ENCODE results near the gene ABCG2. TPM values are rescaled to one million over a fixed set of nuclear protein-coding genes. Genes with fewer than 3 reads are reported as not detected.

Gene ABCG2
- total RNA-seq, 1 experiment from 2014 or later: 0.44 TPM

- H3K9me3 ChIP-seq (ENCODE audit: control insufficient read depth in 1 of 2, insufficient read depth in 1 of 2, low read depth in 1 of 2, low read length in 2 of 2): no peaks in the 10 kb centered on the region
- H3K4me2 ChIP-seq (ENCODE audit: low read length): no peak overlapping the region
- TF ChIP-seq RAD21 (IDR thresholded peaks at IDR 0.05; ENCODE audit: low read depth) (peak; percentile 79), JUND (IDR thresholded peaks at IDR 0.05) (no peak), CTCF (IDR thresholded peaks at IDR 0.05 in 2 of 3, conservative IDR thresholded peaks at IDR 0.05 in 1 of 3; ENCODE audit: borderline replicate concordance in 1 of 3, insufficient read depth in 1 of 3, low read depth in 2 of 3, low read length in 2 of 3) (peak; percentile 49 to 58 (median 57); a peak in 5 of 6 replicates)
- H3K9me2 ChIP-seq (ENCODE audit: insufficient read depth): no peaks in the 10 kb centered on the region
- ChIA-PET RAD21 (ENCODE audit: low non-redundant PET in 1 of 2, low total read pairs in 2 of 2, uncharacterized antibody in 2 of 2, unreplicated experiment in 2 of 2) (interaction anchor here (1.0 to 1.2 kb wide), 2 partner anchors 157 kb away, joined by 5 to 6 read pairs; no protein-coding TSS in a partner anchor), POLR2A (no interaction called here), CTCF (interaction anchor here (0.6 to 2.6 kb wide), 7 partner anchors 22 to 462 kb away, joined by 3 to 42 read pairs (median 5); no protein-coding TSS in a partner anchor)
- no peaks in the 10 kb centered on the region for H3K4me1 ChIP-seq (ENCODE audit: control insufficient read depth in 1 of 2, insufficient read depth in 2 of 2, low read length in 2 of 2)
- no peaks in the 10 kb centered on the region for H4K20me1 ChIP-seq (ENCODE audit: insufficient read depth)
- ATAC-seq (peak; percentile 87), DNase-seq (ENCODE audit: low read depth, low spot score) (peak; percentile 23)
- peaks cover 0 to 19% of the 10 kb centered on the region in 2 experiments; a peak in 2 of 4 replicates for H3K36me3 ChIP-seq (ENCODE audit: control insufficient read depth in 1 of 2, insufficient read depth in 2 of 2, low read length in 2 of 2)
- no TSS peak for BruUV-seq (replicated peaks)
- no peak overlapping the region for H3K4me3 ChIP-seq (replicated peaks in 1 of 2; ENCODE audit: low read depth in 1 of 2, low read length in 2 of 2)
- H2AFZ ChIP-seq (ENCODE audit: low read depth, low read length, poor library complexity, severe bottlenecking): no peak overlapping the region
- no peaks in the 10 kb centered on the region for H3K79me2 ChIP-seq (ENCODE audit: insufficient read depth, low read length)
- H3K27ac ChIP-seq (ENCODE audit: low read depth, low read length): no peak overlapping the region
- intact Hi-C loops (cut with micrococcal nuclease): loop anchor here (1.0 kb wide), 1 partner anchor 157 kb away; no protein-coding TSS in a partner anchor
- H3K27me3 ChIP-seq (ENCODE audit: insufficient read depth, low read length): no peaks in the 10 kb centered on the region
- no peak overlapping the region for H3K9ac ChIP-seq (ENCODE audit: low read length)
Measured at GRCh38 chr4:88054901-88055300, 103.5 kb downstream of the ABCG2 start.

- intact Hi-C loops (cut with micrococcal nuclease): no loop called here
- no peak overlapping the region for H3K4me2 ChIP-seq (ENCODE audit: low read length)
- H3K27me3 ChIP-seq (ENCODE audit: insufficient read depth, low read length): no peaks in the 10 kb centered on the region
- ChIA-PET POLR2A (no interaction called here), CTCF (interaction anchor here (0.7 to 2.6 kb wide), 7 partner anchors 21 to 463 kb away, joined by 3 to 42 read pairs (median 5); no protein-coding TSS in a partner anchor), RAD21 (ENCODE audit: low non-redundant PET in 1 of 2, low total read pairs in 2 of 2, uncharacterized antibody in 2 of 2, unreplicated experiment in 2 of 2) (interaction anchor here in 1 of 2 experiments (1.2 kb wide), 1 partner anchor 158 kb away, joined by 6 read pairs; no protein-coding TSS in a partner anchor)
- H3K4me3 ChIP-seq (replicated peaks in 1 of 2; ENCODE audit: low read depth in 1 of 2, low read length in 2 of 2): no peak overlapping the region
- no peak overlapping the region for H3K27ac ChIP-seq (ENCODE audit: low read depth, low read length)
- H4K20me1 ChIP-seq (ENCODE audit: insufficient read depth): no peaks in the 10 kb centered on the region
- H3K79me2 ChIP-seq (ENCODE audit: insufficient read depth, low read length): no peaks in the 10 kb centered on the region
- H3K4me1 ChIP-seq (ENCODE audit: control insufficient read depth in 1 of 2, insufficient read depth in 2 of 2, low read length in 2 of 2): no peaks in the 10 kb centered on the region
- H3K36me3 ChIP-seq (ENCODE audit: control insufficient read depth in 1 of 2, insufficient read depth in 2 of 2, low read length in 2 of 2): peaks cover 0 to 18% of the 10 kb centered on the region in 2 experiments; a peak in 2 of 4 replicates
- no peaks in the 10 kb centered on the region for H3K9me2 ChIP-seq (ENCODE audit: insufficient read depth)
- H2AFZ ChIP-seq (ENCODE audit: low read depth, low read length, poor library complexity, severe bottlenecking): no peak overlapping the region
- DNase-seq (ENCODE audit: low read depth, low spot score): no peak
- no TSS peak for BruUV-seq (replicated peaks)
- no peak for ATAC-seq
- H3K9ac ChIP-seq (ENCODE audit: low read length): no peak overlapping the region
- H3K9me3 ChIP-seq (ENCODE audit: control insufficient read depth in 1 of 2, insufficient read depth in 1 of 2, low read depth in 1 of 2, low read length in 2 of 2): no peaks in the 10 kb centered on the region
- TF ChIP-seq, protein P1, sequence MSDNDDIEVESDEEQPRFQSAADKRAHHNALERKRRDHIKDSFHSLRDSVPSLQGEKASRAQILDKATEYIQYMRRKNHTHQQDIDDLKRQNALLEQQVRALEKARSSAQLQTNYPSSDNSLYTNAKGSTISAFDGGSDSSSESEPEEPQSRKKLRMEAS (IDR thresholded peaks at IDR 0.05): no peak
- TF ChIP-seq SP1 (IDR thresholded peaks at IDR 0.05; ENCODE audit: low read depth) (no peak), RAD21 (IDR thresholded peaks at IDR 0.05; ENCODE audit: low read depth) (no peak), EZH2 (IDR thresholded peaks at IDR 0.05) (no peak), CTCF (IDR thresholded peaks at IDR 0.05 in 2 of 3, conservative IDR thresholded peaks at IDR 0.05 in 1 of 3; ENCODE audit: borderline replicate concordance in 1 of 3, insufficient read depth in 1 of 3, low read depth in 2 of 3, low read length in 2 of 3) (no peak), SRF (IDR thresholded peaks at IDR 0.05; ENCODE audit: low read depth) (no peak), POLR2A (IDR thresholded peaks at IDR 0.05; ENCODE audit: borderline replicate concordance, extremely low read depth, insufficient read depth, insufficient read length) (no peak), EGR1 (IDR thresholded peaks at IDR 0.05; ENCODE audit: low read depth) (no peak), SIN3A (IDR thresholded peaks at IDR 0.05; ENCODE audit: low read depth) (no peak), TCF7L2 (IDR thresholded peaks at IDR 0.05; ENCODE audit: borderline replicate concordance, extremely low read depth, insufficient read depth, insufficient read length) (no peak)
- TF ChIP-seq, protein P2, sequence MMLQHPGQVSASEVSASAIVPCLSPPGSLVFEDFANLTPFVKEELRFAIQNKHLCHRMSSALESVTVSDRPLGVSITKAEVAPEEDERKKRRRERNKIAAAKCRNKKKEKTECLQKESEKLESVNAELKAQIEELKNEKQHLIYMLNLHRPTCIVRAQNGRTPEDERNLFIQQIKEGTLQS (IDR thresholded peaks at IDR 0.05): no peak
Measured at GRCh38 chr4:88054229-88054628, 104.2 kb downstream of the ABCG2 start.
